ENCODE data around the gene ELMO1. TPM values are rescaled to one million over a fixed set of nuclear protein-coding genes. Genes with fewer than 3 reads are reported as not detected.

The ELMO1 gene
- total RNA-seq, 1 donor from 2014 or later = 132 TPM

GRCh38 chr7:36854652-36855051 lies 594.0 kb downstream of the ELMO1 start:
- TF ChIP-seq CTCF (IDR thresholded peaks at IDR 0.05) = no peak
- H3K27ac Mint-ChIP-seq = no peak overlapping the region
- DNase-seq (no peak), ATAC-seq (ENCODE audit: low read depth) (no peak)
- H3K36me3 Mint-ChIP-seq (ENCODE audit: low read depth) = peaks cover 73% of the 10 kb centered on the region
- no peaks in the 10 kb centered on the region for H3K4me1 Mint-ChIP-seq
- H3K9me3 Mint-ChIP-seq = peaks cover 2% of the 10 kb centered on the region
- POLR2A ChIA-PET = no interaction called here
- no peaks in the 10 kb centered on the region for H3K27me3 Mint-ChIP-seq
- CTCF ChIA-PET = no interaction called here
- intact Hi-C loops (cut with micrococcal nuclease) = no loop called here
- no peak overlapping the region for H3K4me3 Mint-ChIP-seq

- H3K27me3 Mint-ChIP-seq = no peaks in the 10 kb centered on the region
- no peak for TF ChIP-seq CTCF (IDR thresholded peaks at IDR 0.05)
- ChIA-PET CTCF (no interaction called here), POLR2A (no interaction called here)
- intact Hi-C loops (cut with micrococcal nuclease) = no loop called here
- ATAC-seq (ENCODE audit: low read depth) (no peak), DNase-seq (no peak)
- peaks cover 4% of the 10 kb centered on the region for H3K9me3 Mint-ChIP-seq
- H3K27ac Mint-ChIP-seq = no peak overlapping the region
- H3K4me3 Mint-ChIP-seq = no peak overlapping the region
- peaks cover 58% of the 10 kb centered on the region for H3K36me3 Mint-ChIP-seq (ENCODE audit: low read depth)
- no peaks in the 10 kb centered on the region for H3K4me1 Mint-ChIP-seq
Measured at GRCh38 chr7:36852931-36853330, 595.7 kb downstream of the ELMO1 start.

- peaks cover 50% of the 10 kb centered on the region for H3K36me3 Mint-ChIP-seq (ENCODE audit: low read depth)
- H3K9me3 Mint-ChIP-seq = peaks cover 9% of the 10 kb centered on the region
- CTCF ChIA-PET = no interaction called here
- POLR2A ChIA-PET = no interaction called here
- DNase-seq (no peak), ATAC-seq (ENCODE audit: low read depth) (no peak)
- no peak for TF ChIP-seq CTCF (IDR thresholded peaks at IDR 0.05)
- H3K4me1 Mint-ChIP-seq = no peaks in the 10 kb centered on the region
- H3K4me3 Mint-ChIP-seq = no peak overlapping the region
- intact Hi-C loops (cut with micrococcal nuclease) = no loop called here
- H3K27ac Mint-ChIP-seq = no peak overlapping the region
- no peaks in the 10 kb centered on the region for H3K27me3 Mint-ChIP-seq
Measured at GRCh38 chr7:36852017-36852416, 596.6 kb downstream of the ELMO1 start.

- Mint-ChIP-seq H3K27me3 (no peaks in the 10 kb centered on the region), H3K9me3 (peaks cover 9% of the 10 kb centered on the region), H3K27ac (no peak overlapping the region), H3K4me3 (no peak overlapping the region), H3K36me3 (ENCODE audit: low read depth) (peaks cover 47% of the 10 kb centered on the region), H3K4me1 (no peaks in the 10 kb centered on the region)
- DNase-seq = no peak
- CTCF ChIA-PET = no interaction called here
- ATAC-seq (ENCODE audit: low read depth) = no peak
- TF ChIP-seq CTCF (IDR thresholded peaks at IDR 0.05) = no peak
- intact Hi-C loops (cut with micrococcal nuclease) = no loop called here
- POLR2A ChIA-PET = no interaction called here
Measured at GRCh38 chr7:36851382-36851781, 597.3 kb downstream of the ELMO1 start.

GRCh38 chr7:36847946-36848345 lies 600.7 kb downstream of the ELMO1 start:
- Mint-ChIP-seq H3K36me3 (ENCODE audit: low read depth) (peaks cover 15% of the 10 kb centered on the region), H3K27ac (no peak overlapping the region), H3K4me3 (no peak overlapping the region), H3K9me3 (peaks cover 9% of the 10 kb centered on the region), H3K27me3 (no peaks in the 10 kb centered on the region), H3K4me1 (no peaks in the 10 kb centered on the region)
- ChIA-PET CTCF (no interaction called here), POLR2A (no interaction called here)
- intact Hi-C loops (cut with micrococcal nuclease) = no loop called here
- no peak for TF ChIP-seq CTCF (IDR thresholded peaks at IDR 0.05)
- DNase-seq (no peak), ATAC-seq (ENCODE audit: low read depth) (no peak)

All from activated B cell treated with CpG ODN at 0.5 μM for 24 hours (primary cell).